ENCODE data around the gene EVI5L. TPM values are rescaled to one million over a fixed set of nuclear protein-coding genes. Genes with fewer than 3 reads are reported as not detected.

Gene EVI5L
- total and polyA plus RNA-seq, 2 of the 13 experiments (the other 11 are each of a cell fraction or from before 2014, with no cell fraction given) = 1.7 to 2.4 TPM

DNA sequence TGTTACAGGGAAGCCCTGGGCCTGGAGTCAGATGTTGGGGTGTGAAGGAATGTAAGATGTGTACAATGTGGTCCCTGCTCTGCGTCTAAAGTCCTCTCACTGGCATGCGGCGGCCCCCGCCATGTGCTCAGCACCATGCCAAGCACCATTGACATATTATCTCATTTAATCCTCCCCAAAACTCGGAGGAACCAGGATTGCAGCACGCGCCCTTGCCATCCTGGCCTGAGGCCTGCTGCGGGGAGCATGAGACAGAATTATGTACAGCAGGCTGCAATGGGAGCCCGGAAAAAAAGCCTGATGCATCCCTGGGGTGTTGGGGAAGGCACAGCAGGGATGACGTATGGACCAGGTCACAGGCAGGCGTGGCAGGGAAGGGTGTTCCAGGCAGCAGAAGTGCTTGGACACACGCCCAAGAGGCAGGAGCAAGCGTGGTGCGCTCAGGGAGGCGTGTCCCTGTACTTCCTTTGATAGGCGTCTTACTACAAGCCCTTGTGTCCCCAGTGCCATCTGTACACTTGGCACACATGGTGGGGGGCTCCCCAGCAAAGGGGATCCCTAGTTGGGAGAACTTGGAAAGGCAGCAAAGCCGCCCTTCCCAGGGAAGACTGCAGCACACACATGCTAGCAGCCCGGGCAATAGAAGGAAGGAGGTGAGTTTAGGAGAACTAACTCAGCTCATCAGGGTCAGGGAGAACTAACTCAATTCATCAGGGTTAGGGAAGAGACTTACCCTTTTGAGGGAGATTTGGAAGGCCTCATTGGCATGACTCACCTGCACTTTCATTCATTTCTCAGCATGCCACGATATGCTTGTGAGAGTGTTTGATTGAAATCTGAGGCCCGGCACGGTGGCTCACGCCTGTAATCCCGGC lies 3.4 kb downstream of the EVI5L start (continued):
- TF ChIP-seq HMG20B (CRISPR knock-in tag; conservative IDR thresholded peaks at IDR 0.05) (no peak), HNF4G (IDR thresholded peaks at IDR 0.05; ENCODE audit: borderline replicate concordance, low read depth, low read length) (peak; percentile 60; the same call in 1 of the 2 replicates), HNF4G (CRISPR knock-in tag; IDR thresholded peaks at IDR 0.05; ENCODE audit: borderline replicate concordance, low read depth) (0 out of 2 replicates have a peak, but pooled peaks have one; percentile 22), GATAD1 (CRISPR knock-in tag; IDR thresholded peaks at IDR 0.05) (no peak), ZSCAN21 (CRISPR knock-in tag; IDR thresholded peaks at IDR 0.05; ENCODE audit: borderline replicate concordance) (peak; percentile 57; the same call in 1 of the 2 replicates), CHCHD3 (CRISPR knock-in tag; IDR thresholded peaks at IDR 0.05) (no peak), TFDP1 (CRISPR knock-in tag; IDR thresholded peaks at IDR 0.05; ENCODE audit: borderline replicate concordance) (peak; percentile 60; the same call in 1 of the 2 replicates), TGIF2 (CRISPR knock-in tag; IDR thresholded peaks at IDR 0.05) (no peak), HNRNPUL1 (IDR thresholded peaks at IDR 0.05; ENCODE audit: low read depth, low read length) (no peak), KLF9 (CRISPR knock-in tag; IDR thresholded peaks at IDR 0.05; ENCODE audit: low read depth) (no peak), HMGXB4 (CRISPR knock-in tag; IDR thresholded peaks at IDR 0.05; ENCODE audit: borderline replicate concordance in 1 of 2, low read depth in 1 of 2) (no peak), NAIF1 (CRISPR knock-in tag; IDR thresholded peaks at IDR 0.05; ENCODE audit: borderline replicate concordance) (no peak), HDAC2 (CRISPR knock-in tag; IDR thresholded peaks at IDR 0.05) (no peak), NFE2L2 (IDR thresholded peaks at IDR 0.05; ENCODE audit: low read length) (no peak), SRSF9 (IDR thresholded peaks at IDR 0.05; ENCODE audit: borderline replicate concordance, insufficient read depth, low read depth, low read length, poor library complexity, severe bottlenecking) (no peak), KMT2A (CRISPR knock-in tag; IDR thresholded peaks at IDR 0.05) (no peak), SMAD1 (CRISPR knock-in tag; IDR thresholded peaks at IDR 0.05; ENCODE audit: borderline replicate concordance, low read depth) (no peak), RARG (CRISPR knock-in tag; IDR thresholded peaks at IDR 0.05; ENCODE audit: low read depth) (no peak), ZNF547 (CRISPR knock-in tag; IDR thresholded peaks at IDR 0.05) (0 out of 2 replicates have a peak, but pooled peaks have one; percentile 27), DNMT3B (CRISPR knock-in tag; conservative IDR thresholded peaks at IDR 0.05) (no peak), AGO1 (IDR thresholded peaks at IDR 0.05; ENCODE audit: low read depth, low read length, poor library complexity, severe bottlenecking) (no peak), CHD4 (IDR thresholded peaks at IDR 0.05; ENCODE audit: borderline replicate concordance, low read length) (no peak)
- TF ChIP-seq, protein P1, sequence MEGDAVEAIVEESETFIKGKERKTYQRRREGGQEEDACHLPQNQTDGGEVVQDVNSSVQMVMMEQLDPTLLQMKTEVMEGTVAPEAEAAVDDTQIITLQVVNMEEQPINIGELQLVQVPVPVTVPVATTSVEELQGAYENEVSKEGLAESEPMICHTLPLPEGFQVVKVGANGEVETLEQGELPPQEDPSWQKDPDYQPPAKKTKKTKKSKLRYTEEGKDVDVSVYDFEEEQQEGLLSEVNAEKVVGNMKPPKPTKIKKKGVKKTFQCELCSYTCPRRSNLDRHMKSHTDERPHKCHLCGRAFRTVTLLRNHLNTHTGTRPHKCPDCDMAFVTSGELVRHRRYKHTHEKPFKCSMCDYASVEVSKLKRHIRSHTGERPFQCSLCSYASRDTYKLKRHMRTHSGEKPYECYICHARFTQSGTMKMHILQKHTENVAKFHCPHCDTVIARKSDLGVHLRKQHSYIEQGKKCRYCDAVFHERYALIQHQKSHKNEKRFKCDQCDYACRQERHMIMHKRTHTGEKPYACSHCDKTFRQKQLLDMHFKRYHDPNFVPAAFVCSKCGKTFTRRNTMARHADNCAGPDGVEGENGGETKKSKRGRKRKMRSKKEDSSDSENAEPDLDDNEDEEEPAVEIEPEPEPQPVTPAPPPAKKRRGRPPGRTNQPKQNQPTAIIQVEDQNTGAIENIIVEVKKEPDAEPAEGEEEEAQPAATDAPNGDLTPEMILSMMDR (CRISPR knock-in tag; IDR thresholded peaks at IDR 0.05) = no peak
- TF ChIP-seq, protein P2, sequence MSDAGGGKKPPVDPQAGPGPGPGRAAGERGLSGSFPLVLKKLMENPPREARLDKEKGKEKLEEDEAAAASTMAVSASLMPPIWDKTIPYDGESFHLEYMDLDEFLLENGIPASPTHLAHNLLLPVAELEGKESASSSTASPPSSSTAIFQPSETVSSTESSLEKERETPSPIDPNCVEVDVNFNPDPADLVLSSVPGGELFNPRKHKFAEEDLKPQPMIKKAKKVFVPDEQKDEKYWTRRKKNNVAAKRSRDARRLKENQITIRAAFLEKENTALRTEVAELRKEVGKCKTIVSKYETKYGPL (CRISPR knock-in tag; IDR thresholded peaks at IDR 0.05) = no peak
